Body of pancreas (tissue), 4 donors: ENCODE data around the gene CTSL.

Experiments
- POLR2A ChIP-seq, 3 donors: fragments of 450-650 bp; IDR thresholded peaks; one replicate each; pipeline ENCODE4 v1.6.1; 2016; ENCODE audit warnings: antibody characterized with exemption in 3 of 3, mild to moderate bottlenecking in 2 of 3
- TF ChIP-seq, protein P1 (sequence below), 7 experiments: fragments of 450-650 bp in 4 of 7; fragments of 200-600 bp in 3 of 7; sonication (generic) in 3 of 7; IDR thresholded peaks; one replicate each; pipeline ENCODE4 v1.5.1; 2016 to 2019; ENCODE audit warnings: antibody characterized with exemption in 7 of 7

DNA sequence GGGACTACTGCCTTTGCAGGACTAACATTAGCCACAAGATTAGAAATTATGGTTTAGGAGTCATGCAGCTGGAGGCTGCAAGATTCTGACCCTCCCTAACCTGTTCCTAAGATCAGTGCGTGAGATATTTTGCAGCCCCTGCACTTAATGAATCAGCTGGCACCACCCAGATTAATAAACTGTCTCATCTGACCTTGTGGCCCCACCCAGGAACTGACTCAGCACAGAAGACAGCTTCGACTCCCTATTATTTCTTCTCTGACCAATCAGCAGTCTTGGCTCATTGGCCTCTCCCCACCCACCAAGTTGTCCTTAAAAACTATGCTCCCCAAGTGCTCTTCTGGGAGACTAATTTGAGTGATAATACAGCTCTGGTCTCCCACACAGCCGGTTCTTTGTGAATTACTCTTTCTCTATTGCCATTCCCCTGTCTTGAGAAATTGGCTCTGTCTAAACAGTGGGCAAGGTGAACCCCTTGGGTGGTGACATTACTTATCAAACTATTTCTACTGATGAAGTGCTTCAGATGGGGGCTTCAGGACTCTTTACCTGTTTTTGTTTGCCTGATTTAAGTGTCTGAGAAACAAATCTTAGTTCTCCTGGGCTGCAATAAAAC lies 17.0 kb downstream of the CTSL start:
- TF ChIP-seq, protein P1, sequence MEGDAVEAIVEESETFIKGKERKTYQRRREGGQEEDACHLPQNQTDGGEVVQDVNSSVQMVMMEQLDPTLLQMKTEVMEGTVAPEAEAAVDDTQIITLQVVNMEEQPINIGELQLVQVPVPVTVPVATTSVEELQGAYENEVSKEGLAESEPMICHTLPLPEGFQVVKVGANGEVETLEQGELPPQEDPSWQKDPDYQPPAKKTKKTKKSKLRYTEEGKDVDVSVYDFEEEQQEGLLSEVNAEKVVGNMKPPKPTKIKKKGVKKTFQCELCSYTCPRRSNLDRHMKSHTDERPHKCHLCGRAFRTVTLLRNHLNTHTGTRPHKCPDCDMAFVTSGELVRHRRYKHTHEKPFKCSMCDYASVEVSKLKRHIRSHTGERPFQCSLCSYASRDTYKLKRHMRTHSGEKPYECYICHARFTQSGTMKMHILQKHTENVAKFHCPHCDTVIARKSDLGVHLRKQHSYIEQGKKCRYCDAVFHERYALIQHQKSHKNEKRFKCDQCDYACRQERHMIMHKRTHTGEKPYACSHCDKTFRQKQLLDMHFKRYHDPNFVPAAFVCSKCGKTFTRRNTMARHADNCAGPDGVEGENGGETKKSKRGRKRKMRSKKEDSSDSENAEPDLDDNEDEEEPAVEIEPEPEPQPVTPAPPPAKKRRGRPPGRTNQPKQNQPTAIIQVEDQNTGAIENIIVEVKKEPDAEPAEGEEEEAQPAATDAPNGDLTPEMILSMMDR (IDR thresholded peaks at IDR 0.05) = no peak
- no peak for TF ChIP-seq POLR2A (IDR thresholded peaks at IDR 0.05)
